Effector CD8-positive, alpha-beta T cell (primary cell): ENCODE measurements around the gene CCL7.
"Not testable (repeated sequence)": the region's sequence is repeated elsewhere in the genome, so short reads cannot be mapped to it uniquely, and the experiment has no call there.

Experiments
- DNase-seq: peaks from one replicate; lab custom pipeline; 2025; lab: John Stamatoyannopoulos, UW
- total RNA-seq, 4 experiments: gene quantifications; one replicate each; lab custom pipeline; 2026; lab: John Stamatoyannopoulos, UW

The CCL7 gene
- 0 reads per million in 4 experiments for total RNA-seq

DNA sequence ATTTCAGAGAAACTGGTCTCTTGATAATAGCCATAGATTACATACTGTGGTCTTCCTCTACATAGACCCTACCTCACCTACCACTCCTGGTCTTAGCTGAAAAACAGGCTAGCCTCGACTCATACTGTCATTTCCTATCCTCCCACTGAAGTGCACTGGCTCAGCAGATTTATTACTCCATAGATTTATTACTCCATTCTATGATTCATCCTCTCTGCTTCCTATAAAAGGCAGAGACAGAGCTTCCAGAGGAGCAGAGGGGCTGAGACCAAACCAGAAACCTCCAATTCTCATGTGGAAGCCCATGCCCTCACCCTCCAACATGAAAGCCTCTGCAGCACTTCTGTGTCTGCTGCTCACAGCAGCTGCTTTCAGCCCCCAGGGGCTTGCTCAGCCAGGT, at the start of gene CCL7:
Gene CCL7 (plus strand): TSS at position 253 of the 400 bp plus-strand sequence. CDS start 70 bp downstream, at position 323.
- no peak for DNase-seq

DNA sequence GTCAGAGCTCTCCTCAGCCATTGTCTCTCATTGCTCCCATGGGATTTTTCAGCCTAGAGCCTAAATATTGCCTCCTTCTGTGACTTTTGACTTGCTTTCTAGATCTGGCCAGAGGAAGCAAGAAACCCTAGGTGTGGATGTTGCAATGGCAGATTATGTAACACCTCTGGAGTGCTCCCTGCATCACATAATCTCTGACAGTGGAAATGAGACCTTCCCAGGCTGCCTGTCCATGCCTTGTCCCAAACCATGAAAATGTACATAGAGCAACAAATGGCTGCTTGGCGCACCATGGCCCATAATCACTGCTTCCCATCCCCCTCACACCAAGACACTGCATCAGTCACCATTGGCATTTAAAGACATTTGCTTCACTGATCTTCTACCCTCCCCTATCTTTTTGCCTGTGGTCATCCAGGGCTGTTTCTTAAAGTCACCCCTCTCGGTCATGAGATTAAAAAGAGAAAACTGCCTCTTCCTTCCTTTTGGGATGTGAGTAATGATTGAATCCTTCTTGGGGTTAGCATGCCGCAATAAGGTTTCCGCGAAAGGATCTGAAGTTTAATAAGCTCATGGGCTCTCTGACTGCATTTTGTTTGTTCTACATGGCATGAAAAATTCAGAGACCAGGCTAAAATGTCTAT, 49.1 kb upstream of the CCL7 start:
- DNase-seq: no peak

DNA sequence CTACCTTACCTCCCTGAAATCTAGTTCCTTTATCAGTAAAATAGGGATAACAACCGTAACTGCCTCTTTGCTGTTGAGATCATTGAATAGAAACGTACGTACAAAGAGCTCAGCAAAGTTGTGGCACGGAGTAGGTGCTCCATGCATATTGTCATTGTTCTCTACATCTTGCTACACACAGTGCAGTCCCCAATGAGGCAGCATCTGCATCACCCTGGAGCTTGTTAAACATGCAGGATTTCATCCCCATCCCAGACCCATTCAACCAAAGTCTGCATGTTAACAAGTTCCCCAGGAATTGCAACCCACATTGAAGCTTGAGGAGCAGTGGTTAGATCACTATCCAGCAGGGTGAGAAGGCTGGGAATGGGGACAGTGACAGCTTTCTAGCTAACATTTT, 48.6 kb upstream of the CCL7 start:
- no peak for DNase-seq

DNA sequence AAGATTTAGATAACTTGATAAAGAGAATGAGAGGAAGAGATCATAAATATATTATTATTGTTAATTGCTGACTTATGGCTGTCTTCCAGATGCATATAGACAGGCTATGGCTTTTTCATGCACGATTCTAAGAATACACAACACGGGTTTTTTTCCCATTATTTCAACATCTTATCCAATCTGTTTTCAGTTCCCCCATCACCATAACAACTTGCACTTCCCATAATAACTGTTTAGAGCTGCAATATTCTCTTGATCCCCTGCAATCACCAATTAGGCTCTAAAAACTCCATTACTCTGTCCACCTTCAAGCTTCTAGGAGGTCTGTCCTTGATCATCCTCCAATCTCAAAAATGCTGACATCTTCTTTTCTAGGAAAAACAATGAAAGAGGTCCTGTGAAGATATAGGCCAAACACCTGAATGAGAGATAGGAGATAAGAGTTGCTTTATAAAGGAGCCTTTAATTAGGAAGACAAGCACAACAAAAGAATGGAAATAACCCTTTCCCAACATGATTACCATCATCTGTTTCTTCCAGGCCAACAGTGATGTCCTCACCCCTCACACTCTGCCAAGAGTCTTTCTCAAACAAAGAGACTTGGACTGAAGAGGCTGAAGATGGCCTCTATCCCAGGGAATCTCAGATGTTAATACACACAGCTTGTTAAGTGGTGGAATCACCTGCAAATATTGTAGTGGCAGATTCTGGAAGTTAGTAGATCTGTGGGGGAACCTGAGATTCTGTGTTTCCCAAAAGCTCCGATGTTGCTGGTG, 47.1 kb upstream of the CCL7 start:
- DNase-seq: no peak

DNA sequence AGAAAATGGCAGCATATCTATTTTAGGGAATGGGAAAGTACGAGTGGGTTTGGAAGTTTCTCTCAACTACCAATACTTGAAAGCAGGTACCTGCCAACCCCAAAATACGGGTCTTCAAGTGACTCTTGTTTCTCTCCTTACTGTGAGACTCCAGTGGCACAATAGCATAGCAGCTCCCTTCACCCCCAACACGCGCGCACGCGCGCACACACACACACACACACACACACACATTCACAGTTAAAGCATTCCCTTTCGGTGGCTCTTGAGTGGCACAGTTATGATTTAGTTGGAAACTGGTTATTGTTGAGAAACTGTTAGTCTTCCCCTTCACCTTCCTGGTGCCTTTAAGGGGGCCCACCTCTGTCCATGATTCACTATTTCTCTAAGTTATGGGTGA, 45.0 kb upstream of the CCL7 start:
- no peak for DNase-seq

- no peak for DNase-seq
Measured at GRCh38 chr17:34226011-34226743, 43.8 kb upstream of the CCL7 start.

DNA sequence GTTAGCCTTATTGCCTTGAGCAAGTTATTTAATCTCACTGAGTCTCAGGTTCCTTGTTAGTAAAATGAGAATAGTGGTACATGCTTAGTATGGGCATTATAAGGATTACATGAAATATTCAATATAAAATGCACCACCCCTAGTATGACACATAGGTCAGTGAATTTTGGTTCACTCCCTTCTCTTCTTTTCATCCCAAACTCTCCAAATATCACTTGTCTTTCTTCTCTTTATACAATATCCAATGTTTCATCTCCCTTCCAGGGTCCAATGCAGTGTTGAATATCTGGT, 43.3 kb upstream of the CCL7 start:
- DNase-seq: no peak

DNA sequence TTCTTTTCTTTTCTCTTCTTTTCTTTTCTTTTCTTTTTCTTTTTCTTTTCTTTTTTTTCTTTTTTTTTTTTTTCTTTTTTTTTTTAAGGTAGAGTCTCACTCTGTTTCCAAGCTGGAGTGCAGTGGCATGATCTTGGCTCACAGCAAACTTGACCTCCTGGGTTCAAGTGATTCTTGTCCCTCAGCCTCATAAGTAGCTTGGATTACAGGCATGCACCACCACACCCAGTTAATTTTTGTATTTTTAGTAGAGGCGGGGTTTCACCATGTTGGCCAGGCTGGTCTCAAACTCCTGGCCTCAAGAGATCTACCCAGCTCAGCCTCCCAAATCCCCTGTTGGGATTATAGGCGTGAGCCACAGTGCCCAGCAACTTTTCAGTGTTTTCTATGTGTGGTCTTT, 42.7 kb upstream of the CCL7 start:
- not testable (repeated sequence) for DNase-seq

- DNase-seq: no peak
Measured at GRCh38 chr17:34227707-34228106, 42.3 kb upstream of the CCL7 start.

- DNase-seq: no peak
Measured at GRCh38 chr17:34228781-34229180, 41.2 kb upstream of the CCL7 start.

DNA sequence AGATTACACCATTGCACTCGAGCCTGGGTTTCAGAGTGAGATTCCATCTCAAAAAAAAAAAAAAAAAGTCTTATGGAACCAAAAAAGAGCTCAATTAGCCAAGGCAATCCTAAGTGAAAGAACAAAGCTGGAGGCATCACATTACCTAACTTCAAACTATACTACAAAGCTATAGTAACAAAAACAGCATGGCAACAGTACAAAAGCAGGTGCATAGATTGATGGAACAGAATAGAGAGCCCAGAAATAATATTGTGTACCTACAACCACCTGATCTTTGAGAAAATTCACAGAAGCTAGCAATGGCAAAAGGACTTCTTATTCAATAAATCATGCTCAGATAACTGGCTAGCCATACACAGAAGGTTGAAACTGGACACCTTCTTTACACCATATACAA, 39.7 kb upstream of the CCL7 start:
- DNase-seq: no peak

GRCh38 chr17:34234616-34235015, 35.4 kb upstream of the CCL7 start:
- no peak for DNase-seq

DNA sequence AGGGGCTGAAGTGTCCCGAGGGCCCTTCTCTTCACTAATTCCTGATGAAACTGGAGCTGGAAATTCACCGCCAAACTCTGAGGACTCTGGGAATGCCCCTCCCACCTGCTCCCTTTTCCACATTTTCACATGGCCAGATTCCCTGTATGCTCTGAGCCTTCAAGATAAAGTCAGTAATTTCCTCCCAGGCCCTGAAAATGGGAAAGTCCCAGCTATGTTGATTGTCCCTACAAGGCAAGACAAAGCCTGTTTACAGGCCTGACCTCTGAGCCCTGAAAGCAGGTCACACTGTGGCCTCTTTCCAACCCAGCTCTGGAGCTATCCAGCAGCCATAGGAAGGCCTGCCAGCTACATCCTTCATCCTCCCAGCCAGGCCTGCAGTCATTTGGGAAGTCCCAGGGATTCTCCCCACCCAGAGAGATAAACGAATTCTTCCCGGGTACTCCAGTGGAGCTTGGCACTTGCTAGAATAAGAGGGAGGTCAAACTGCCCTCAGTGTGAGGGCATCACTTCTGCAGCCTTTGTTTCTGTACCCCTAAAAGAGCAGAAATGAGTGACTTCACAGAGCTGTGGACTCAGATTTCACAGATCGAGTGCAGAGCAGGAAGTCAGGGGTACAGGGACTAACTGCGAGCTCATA, 34.5 kb upstream of the CCL7 start:
- DNase-seq: no peak

DNA sequence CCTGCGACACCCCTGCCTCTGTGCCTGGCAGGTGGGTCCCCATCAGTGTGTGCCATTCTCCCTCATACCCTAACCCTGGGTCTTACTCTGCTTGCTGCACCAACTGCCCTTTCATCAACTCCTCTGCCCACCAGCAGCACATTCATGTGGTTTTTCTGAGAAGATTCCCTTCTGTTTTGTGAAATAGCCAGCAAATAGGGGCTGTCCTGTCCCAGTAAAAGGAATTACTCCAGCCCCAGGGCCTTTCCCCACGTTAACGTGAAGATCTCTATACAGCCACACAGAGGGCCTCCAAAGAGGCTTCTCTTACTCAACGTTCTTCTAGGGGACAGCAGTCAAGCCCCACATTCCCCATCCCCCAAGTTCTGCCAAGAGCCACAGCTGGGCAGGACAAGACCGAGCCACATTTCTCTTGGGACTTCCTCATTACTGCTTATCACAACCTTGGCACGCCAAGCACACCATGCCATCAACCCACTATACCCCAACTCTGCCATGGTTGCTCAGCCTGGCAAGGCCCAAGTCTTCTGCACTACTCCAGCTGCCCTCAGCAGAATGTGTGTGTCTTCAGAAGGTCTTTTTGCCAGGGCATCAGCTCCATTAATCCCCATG, 33.6 kb upstream of the CCL7 start:
- DNase-seq: no peak

DNA sequence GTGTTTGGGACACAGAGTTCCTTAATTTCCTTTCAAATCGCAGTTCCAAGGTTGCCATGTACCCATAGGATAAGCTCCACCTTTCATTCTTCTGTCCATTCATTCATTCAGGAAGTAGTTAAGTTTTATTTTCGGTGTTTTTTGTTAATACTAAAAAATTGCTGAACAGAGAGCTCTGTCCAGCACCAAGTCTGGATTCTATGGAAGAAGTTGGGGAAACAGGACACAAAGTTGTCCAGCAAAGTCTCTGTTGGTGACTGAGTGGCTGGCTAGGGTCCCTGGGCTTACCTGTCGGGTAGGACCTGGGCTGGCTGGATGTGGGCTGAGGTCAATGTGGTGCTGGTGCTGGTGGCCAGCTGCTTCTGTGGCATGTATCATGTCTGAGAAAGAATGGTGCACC, 32.6 kb upstream of the CCL7 start:
- no peak for DNase-seq

DNA sequence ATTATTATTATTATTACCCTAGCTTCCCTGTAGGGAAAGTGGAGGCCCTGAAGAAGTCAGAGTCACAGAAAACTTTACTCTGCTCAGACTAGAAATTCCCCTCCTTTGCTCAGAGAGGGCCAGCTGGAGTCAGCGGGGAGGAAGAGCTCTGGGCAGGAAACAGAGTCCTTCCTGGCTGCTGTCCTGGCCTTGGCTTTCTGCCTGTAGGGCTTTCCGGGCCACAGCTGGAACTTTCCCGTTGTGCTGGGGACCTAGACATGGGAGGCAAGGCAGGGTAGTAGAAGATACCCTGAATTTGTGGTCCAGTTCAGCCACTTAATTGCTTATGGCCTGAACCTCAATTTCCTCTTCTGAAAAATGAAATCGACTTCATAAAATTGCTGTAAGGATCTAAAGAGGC, 29.0 kb upstream of the CCL7 start:
- DNase-seq: no peak

- DNase-seq: no peak
Measured at GRCh38 chr17:34242587-34243363, 27.2 kb upstream of the CCL7 start.

GRCh38 chr17:34243364-34244320, 26.4 kb upstream of the CCL7 start:
- no peak for DNase-seq

DNA sequence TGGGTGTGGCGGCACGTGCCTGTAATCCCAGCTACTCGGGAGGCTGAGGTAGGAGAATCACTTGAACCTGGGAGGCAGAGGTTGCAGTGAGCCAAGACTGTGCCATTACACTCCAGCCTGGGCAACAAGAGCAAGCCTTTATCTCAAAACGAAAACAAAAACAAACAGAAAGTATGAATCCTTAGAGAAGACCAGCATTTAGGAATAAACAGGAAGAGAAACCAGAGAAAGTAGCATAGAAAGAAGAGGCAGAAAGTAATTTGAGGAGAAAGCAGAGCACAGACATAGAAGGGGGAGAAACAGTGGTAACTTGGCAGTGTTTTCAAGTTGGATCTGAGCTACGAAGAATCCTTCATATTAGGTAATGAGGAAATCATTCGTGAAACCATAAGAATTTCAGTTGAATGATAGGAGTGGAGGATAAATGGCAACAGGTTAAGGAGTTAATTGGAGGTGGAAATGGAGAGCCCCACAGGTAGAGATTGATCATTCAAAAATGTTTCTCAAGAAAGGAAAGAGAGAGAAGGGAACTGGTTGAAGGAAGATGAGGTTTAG, 24.6 kb upstream of the CCL7 start:
- DNase-seq: no peak

GRCh38 chr17:34246446-34246845, 23.6 kb upstream of the CCL7 start:
- no peak for DNase-seq
